ENCODE measurements around the gene LCA5.
"Not testable (repeated sequence)": the region's sequence is repeated elsewhere in the genome, so short reads cannot be mapped to it uniquely, and the experiment has no call there.

LCA5 gene

GRCh38 chr6:79536954-79537747 lies at the start of gene LCA5:
TSS of gene LCA5 (minus strand) at chr6:79537430. CDS start at chr6:79518894, 18,536 bp downstream.
- DNase-seq (ENCODE audit: low read depth in 2 of 2), result peak; percentile 92 to 93

GRCh38 chr6:79586548-79586947 lies 49.3 kb upstream of the LCA5 start:
- DNase-seq (ENCODE audit: low read depth in 2 of 2), result no peak

DNA sequence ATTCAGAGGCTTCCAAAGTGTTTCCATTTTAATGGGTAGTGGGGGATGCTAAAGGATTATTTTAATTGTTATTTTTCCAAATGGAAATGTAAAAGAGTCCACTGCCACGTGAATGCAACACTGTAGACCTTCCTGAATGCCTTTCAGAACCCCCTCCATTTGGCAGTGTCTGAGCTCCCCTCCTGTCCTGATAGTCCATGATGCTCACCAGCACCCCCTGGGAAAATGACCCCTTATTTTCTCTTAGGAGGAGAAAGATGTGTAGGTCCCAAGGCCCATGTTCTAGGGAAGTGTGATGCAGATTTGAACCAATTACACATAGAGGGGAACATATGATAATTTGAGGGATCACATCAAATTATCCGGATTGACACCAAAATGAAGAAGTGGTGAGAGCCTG lies 47.1 kb upstream of the LCA5 start:
- DNase-seq (ENCODE audit: low read depth in 2 of 2), result no peak

- not testable (repeated sequence) for DNase-seq (ENCODE audit: low read depth in 2 of 2)
These were observed 40.7 kb upstream of the LCA5 start for GRCh38 chr6:79577926-79578325.

GRCh38 chr6:79574630-79575225 lies 37.5 kb upstream of the LCA5 start:
- no peak for DNase-seq (ENCODE audit: low read depth in 2 of 2)

DNA sequence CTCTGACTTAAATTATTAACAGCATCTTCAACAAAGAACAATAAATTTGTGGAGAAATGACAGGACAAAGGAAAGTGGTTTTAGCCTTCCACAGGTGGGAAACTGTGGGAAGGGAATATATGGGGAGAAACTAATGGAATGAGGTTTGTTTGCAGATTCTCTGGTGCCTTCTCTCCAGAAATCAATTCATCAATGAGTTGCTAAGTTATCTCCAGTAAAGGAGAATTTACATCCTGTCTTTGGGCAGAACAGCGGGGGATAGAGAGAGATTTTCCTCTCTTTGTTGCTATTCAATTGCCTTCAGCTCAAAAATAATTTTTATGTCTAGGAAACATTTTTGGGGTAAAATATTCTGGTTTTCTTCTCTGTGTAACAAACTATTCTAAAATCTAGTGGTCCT lies 36.9 kb upstream of the LCA5 start:
- no peak for DNase-seq (ENCODE audit: low read depth in 2 of 2)

DNA sequence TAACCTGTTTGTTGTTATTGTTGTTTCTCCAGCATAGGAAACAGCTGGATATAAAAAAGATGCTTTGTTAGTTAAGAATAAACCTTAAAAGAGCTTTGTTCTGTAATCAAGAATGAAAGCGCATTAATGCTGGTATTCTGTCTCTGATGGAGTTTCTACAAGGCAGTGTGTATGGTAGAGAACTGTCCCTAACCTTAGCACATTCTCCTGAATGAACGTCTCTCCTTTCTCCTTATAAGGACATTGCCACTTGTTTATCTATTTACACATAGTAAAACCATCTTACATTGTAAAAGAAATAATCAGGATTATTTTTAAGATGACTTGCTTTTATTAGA lies 33.8 kb upstream of the LCA5 start:
- no peak for DNase-seq (ENCODE audit: low read depth in 2 of 2)

- DNase-seq (ENCODE audit: low read depth in 2 of 2), result no peak
These were observed 33.1 kb upstream of the LCA5 start for GRCh38 chr6:79570129-79571029.

DNA sequence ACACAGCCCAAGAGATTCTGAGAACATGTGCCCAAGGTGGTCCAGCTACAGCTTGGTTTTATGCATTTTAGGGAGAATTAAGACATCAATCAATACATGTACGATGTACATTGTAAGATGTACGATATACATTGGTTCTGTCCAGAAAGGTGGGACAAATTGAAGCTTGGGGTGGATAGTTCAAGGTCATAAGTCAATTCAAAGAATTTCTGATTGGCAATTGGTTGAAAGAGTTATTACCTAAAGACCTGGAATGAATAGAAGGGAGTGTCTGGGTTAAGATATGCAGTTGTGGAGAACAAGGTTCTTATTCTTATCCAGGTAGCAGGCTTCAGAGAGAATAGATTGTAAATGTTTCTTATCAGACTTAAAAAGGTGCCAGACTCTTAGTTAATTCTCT lies 31.8 kb upstream of the LCA5 start:
- no peak for DNase-seq (ENCODE audit: low read depth in 2 of 2)

- no peak for DNase-seq (ENCODE audit: low read depth in 2 of 2)
These were observed 27.4 kb upstream of the LCA5 start for GRCh38 chr6:79564636-79565035.

DNA sequence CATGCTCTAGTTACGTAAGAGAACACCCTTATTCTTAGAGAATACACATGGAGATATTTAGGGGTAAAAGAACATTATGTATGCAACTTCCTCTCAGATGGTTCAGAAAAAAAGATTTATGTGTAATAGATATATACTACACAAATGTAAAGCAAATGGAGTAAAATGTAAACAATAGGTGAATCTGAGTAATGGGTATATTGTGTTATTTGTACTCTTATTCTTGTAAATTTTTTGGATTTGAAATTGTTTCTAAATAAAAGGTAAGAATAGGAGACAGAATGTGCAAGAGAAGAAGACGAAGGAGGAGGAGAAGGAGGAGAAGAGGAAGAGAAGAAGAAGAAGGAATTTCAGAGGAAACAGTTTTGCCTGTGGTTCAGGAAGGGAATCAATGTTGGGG lies 22.5 kb upstream of the LCA5 start:
- DNase-seq (ENCODE audit: low read depth in 2 of 2), result no peak

GRCh38 chr6:79557673-79558467 lies 20.6 kb upstream of the LCA5 start:
- no peak for DNase-seq (ENCODE audit: low read depth in 2 of 2)

DNA sequence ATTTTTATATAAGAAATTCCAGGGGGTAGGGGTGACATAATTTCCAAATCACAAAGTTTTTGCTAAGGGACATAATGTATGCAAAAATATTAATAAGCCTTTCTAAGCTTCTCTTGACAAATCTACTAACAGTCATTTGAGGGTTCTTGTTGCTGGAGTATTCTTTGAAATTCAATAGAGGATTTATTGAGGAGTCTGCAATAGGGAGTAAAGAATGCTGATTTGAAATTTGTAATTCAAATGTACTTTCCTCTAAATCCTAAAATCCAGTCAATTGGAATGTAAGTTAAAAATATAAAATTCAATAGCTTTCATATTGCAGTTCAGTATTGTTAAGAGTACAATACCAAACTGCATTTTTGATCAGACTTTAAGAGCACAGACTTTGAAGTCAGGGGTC lies 17.1 kb upstream of the LCA5 start:
- no peak for DNase-seq (ENCODE audit: low read depth in 2 of 2)

GRCh38 chr6:79551401-79551800 lies 14.2 kb upstream of the LCA5 start:
- no peak for DNase-seq (ENCODE audit: low read depth in 2 of 2)

DNA sequence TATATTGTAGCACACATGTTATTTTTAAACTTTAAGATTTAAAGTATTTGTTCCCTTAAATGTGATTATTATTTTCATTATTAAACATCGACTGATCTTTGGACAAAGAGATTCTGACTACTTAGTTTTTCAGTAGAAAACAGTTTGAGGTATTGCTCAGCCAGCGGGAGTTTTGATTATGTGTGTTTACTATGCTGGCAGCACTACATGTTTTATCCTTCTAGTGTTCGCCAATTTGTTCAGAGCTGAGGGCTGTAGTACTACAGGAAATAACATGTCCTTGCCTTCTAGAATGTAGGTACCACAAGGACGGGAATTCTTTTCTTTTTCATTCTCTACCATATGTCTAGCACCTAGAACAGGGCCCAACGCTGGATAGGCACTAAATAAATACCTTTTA lies 11.1 kb upstream of the LCA5 start:
- no peak for DNase-seq (ENCODE audit: low read depth in 2 of 2)

DNA sequence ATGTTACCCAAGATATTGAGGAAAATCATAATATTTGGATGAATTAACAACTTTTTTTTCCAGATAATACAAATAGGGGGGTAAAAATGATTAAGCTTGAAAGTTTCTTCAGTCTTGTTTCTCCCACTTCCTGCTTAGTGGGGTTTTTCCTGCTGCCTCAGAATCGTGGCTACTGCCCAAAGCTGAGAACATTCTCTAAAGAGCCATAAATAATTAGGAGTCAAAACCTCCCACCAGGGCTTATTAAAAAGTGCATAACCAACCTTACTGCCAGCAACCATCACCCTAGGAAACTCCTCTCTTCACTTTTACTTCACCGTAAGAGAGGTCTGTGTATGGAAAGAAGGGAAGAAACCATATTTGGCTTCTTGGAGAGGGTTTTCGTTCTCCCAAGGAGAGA lies 9.0 kb upstream of the LCA5 start:
- DNase-seq (ENCODE audit: low read depth in 2 of 2), result no peak

- DNase-seq (ENCODE audit: low read depth in 2 of 2), result peak; percentile 68 to 70
These were observed 7.8 kb upstream of the LCA5 start for GRCh38 chr6:79544939-79545450.

DNA sequence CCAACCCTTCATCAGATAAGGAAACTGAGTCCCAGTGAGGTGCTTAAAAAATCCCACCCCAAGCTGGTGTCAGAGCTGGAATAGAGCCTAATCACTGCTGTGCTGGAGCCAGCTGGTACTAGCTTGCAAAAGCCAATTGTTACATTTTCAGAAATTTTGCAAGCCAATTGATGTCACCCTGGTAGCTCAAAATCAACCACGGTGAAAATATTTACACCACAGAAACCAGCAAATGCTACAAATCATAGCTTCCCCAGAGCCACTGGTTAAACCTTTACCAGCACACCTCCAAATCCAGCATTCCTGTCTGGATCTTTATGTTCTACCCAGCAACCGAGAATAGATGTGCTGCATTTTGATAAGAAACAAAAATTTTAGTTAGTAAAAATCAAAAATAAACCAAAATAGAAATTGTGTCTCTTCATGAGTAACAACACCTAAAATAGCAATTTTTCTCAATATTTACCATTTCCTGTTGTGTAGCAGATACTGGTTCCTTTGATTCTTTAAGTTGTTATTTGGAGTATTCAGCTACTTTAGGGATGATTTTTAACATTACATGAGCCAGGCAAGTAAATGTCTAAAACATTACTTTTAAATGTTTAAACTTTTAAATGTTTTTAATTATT lies 7.2 kb upstream of the LCA5 start:
- no peak for DNase-seq (ENCODE audit: low read depth in 2 of 2)

DNA sequence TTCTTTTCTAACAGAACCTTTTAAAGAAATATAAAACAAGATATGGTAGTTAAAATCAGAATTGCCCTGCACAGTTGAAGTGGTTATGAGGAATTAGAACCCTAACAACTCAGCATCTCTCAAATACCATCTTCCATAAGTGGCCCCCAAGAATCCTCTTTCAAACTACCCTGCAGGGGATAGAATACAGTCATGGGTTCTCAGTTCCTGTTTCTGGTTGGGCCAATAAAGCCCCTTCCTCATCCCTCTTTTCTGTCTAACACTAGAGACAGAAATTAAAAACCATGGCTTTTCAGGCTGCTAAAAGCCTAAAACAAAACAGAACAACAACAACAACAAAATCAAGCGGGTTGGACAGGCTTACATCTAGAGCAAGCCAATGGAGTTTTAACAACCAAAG lies 6.7 kb upstream of the LCA5 start:
- no peak for DNase-seq (ENCODE audit: low read depth in 2 of 2)

DNA sequence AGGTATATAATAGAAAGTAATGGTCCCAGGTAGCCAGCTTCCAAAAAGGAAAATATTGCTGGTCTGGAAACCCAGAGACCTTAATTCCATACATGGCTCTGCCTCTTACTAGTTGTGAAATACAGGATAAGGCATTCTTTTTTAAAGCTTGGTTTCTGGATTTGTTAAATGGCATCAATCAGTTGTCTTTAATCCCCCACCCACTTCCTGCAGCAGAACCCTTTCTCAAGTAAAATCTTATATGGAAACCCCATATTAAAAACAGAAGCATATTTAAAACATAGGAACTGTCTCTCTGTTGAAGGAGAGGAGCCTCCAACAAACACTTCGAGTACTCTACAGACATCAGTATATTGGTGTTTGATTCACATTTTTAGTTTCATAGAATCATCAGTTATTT lies 6.2 kb upstream of the LCA5 start:
- no peak for DNase-seq (ENCODE audit: low read depth in 2 of 2)

Data from fibroblast of skin of left biceps (primary cell).